Measurements from ENCODE around the gene PHF2.

PHF2 gene

GRCh38 chr9:93682155-93682968 lies 106.0 kb downstream of the PHF2 start:
- DNase-seq (ENCODE audit: low read depth) = peak; percentile 58
- TF ChIP-seq CTCF (IDR thresholded peaks at IDR 0.05; ENCODE audit: low read length, missing control alignments) = peak; percentile 75
- H3K4me3 ChIP-seq (replicated peaks; ENCODE audit: low read depth, low read length) = no peak overlapping the region

- no peak for TF ChIP-seq CTCF (IDR thresholded peaks at IDR 0.05; ENCODE audit: low read length, missing control alignments)
- no peak for DNase-seq (ENCODE audit: low read depth)
Observed at GRCh38 chr9:93683331-93684134, 107.1 kb downstream of the PHF2 start.

GRCh38 chr9:93684161-93684765 lies 107.9 kb downstream of the PHF2 start:
- DNase-seq (ENCODE audit: low read depth) = no peak
- no peak overlapping the region for H3K4me3 ChIP-seq (replicated peaks; ENCODE audit: low read depth, low read length)
- no peak for TF ChIP-seq CTCF (IDR thresholded peaks at IDR 0.05; ENCODE audit: low read length, missing control alignments)

More at GRCh38 chr9:93683331-93684134, 107.1 kb downstream of the PHF2 start:
- H3K4me3 ChIP-seq (replicated peaks; ENCODE audit: low read depth, low read length) = no peak overlapping the region

- no peak overlapping the region for H3K4me3 ChIP-seq (replicated peaks; ENCODE audit: low read depth, low read length)
- TF ChIP-seq CTCF (IDR thresholded peaks at IDR 0.05; ENCODE audit: low read length, missing control alignments) = peak; percentile 31
- peak; percentile 27 for DNase-seq (ENCODE audit: low read depth)
Observed at GRCh38 chr9:93684806-93685543, 108.6 kb downstream of the PHF2 start.

- DNase-seq (ENCODE audit: low read depth) = no peak
- no peak overlapping the region for H3K4me3 ChIP-seq (replicated peaks; ENCODE audit: low read depth, low read length)
- no peak for TF ChIP-seq CTCF (IDR thresholded peaks at IDR 0.05; ENCODE audit: low read length, missing control alignments)
Observed at GRCh38 chr9:93686127-93686879, 109.9 kb downstream of the PHF2 start.

GRCh38 chr9:93686880-93687236 lies 110.5 kb downstream of the PHF2 start:
- DNase-seq (ENCODE audit: low read depth) = no peak

More at GRCh38 chr9:93686880-93687236, 110.5 kb downstream of the PHF2 start:
- H3K4me3 ChIP-seq (replicated peaks; ENCODE audit: low read depth, low read length) = no peak overlapping the region
- no peak for TF ChIP-seq CTCF (IDR thresholded peaks at IDR 0.05; ENCODE audit: low read length, missing control alignments)

Measured in fibroblast of pulmonary artery (primary cell).